EL (cell line): ENCODE data around the gene C1orf87.

Experiments
- DNase-seq: peaks from one replicate; pipeline ENCODE4 v3.0.0-alpha.2; 2016

C1orf87 gene

GRCh38 chr1:59945790-59946189, 127.8 kb downstream of the C1orf87 start:
- no peak for DNase-seq
